Karpas-422 (cell line): ENCODE measurements around the gene KLHL35. TPM values are rescaled to one million over a fixed set of nuclear protein-coding genes. Genes with fewer than 3 reads are reported as not detected.

ENCODE experiments used
- DNase-seq: peaks from one replicate; pipeline ENCODE4 v3.0.0-alpha.2; 2015
- H2AFZ ChIP-seq: fragments of 200-600 bp; sonication (generic); 2 replicates; pipeline ENCODE4 v1.6.1; 2014; ENCODE audit warnings: antibody characterized with exemption, low read length, mixed read lengths
- H3K27ac ChIP-seq: fragments of 200-600 bp; sonication (generic); 2 replicates; pipeline ENCODE4 v1.5.1; 2014; ENCODE audit warnings: mild to moderate bottlenecking, low read length, moderate library complexity
- H3K27me3 ChIP-seq: fragments of 200-600 bp; sonication (generic); 2 replicates; pipeline ENCODE4 v1.6.1; 2014; ENCODE audit warnings: low read length, mixed read lengths
- H3K36me3 ChIP-seq: fragments of 200-600 bp; sonication (generic); 2 replicates; pipeline ENCODE4 v1.6.1; 2014; ENCODE audit warnings: low read length, mixed read lengths; ENCODE audit not compliant: insufficient read depth
- H3K4me1 ChIP-seq: fragments of 200-600 bp; sonication (generic); 2 replicates; pipeline ENCODE4 v1.6.1; 2014; ENCODE audit warnings: mild to moderate bottlenecking, low read length, mixed read lengths
- H3K4me2 ChIP-seq: fragments of 200-600 bp; sonication (generic); 2 replicates; pipeline ENCODE4 v1.6.1; 2014; ENCODE audit warnings: low read length, low read depth, mild to moderate bottlenecking; ENCODE audit not compliant: poor library complexity, severe bottlenecking
- H3K4me3 ChIP-seq: fragments of 200-600 bp; sonication (generic); 2 replicates; pipeline ENCODE4 v1.5.1; 2014; ENCODE audit warnings: mild to moderate bottlenecking, antibody characterized with exemption, low read length, mixed read lengths
- H3K79me2 ChIP-seq: fragments of 200-600 bp; sonication (generic); 2 replicates; pipeline ENCODE4 v1.6.1; 2014; ENCODE audit warnings: mild to moderate bottlenecking, low read length, mixed read lengths
- H3K9ac ChIP-seq: fragments of 200-600 bp; sonication (generic); 2 replicates; pipeline ENCODE4 v1.6.0; 2014; ENCODE audit warnings: low read length
- H3K9me2 ChIP-seq: fragments of 200-600 bp; sonication (generic), shearing (Covaris generic); replicated peaks from 2 replicates; pipeline ENCODE4 v1.6.0; 2014; ENCODE audit warnings: mild to moderate bottlenecking, low read length, moderate library complexity; ENCODE audit not compliant: insufficient read depth
- H3K9me3 ChIP-seq: fragments of 300-700, 200-600 bp; sonication (generic); 2 replicates; pipeline ENCODE4 v1.6.1; 2014; ENCODE audit warnings: low read length, mixed read lengths
- H4K20me1 ChIP-seq: fragments of 200-600 bp; sonication (generic); 2 replicates; pipeline ENCODE4 v1.6.1; 2014; ENCODE audit warnings: mild to moderate bottlenecking, antibody characterized with exemption, low read length, low read depth; ENCODE audit not compliant: insufficient read depth
- total RNA-seq: library from RNA; depleted of rRNA; stranded (reverse); fragments of >200 nt; shearing (Covaris generic); gene quantifications from 2 replicates; pipeline ENCODE4 v1.2.3, GENCODE V29; 2014; ENCODE audit warnings: low replicate concordance

The KLHL35 gene
- total RNA-seq, 1 experiment from 2014 or later, result 1.3 TPM

GRCh38 chr11:75450236-75450635 is 17.2 kb upstream of the KLHL35 start:
- H3K27ac ChIP-seq, result no peak overlapping the region
- DNase-seq, result no peak
- peaks cover 25% of the 10 kb centered on the region for H3K36me3 ChIP-seq
- H2AFZ ChIP-seq, result no peak overlapping the region
- no peaks in the 10 kb centered on the region for H3K79me2 ChIP-seq
- no peaks in the 10 kb centered on the region for H3K9me3 ChIP-seq
- no peak overlapping the region for H3K4me3 ChIP-seq
- H3K4me1 ChIP-seq, result no peaks in the 10 kb centered on the region
- no peak overlapping the region for H3K9ac ChIP-seq
- H3K9me2 ChIP-seq, result no peaks in the 10 kb centered on the region
- H3K27me3 ChIP-seq, result no peaks in the 10 kb centered on the region
- no peaks in the 10 kb centered on the region for H4K20me1 ChIP-seq
- no peak overlapping the region for H3K4me2 ChIP-seq

- H3K27me3 ChIP-seq, result no peaks in the 10 kb centered on the region
- H3K4me1 ChIP-seq, result no peaks in the 10 kb centered on the region
- H3K4me3 ChIP-seq, result no peak overlapping the region
- no peak overlapping the region for H3K9ac ChIP-seq
- H3K4me2 ChIP-seq, result no peak overlapping the region
- H3K9me2 ChIP-seq, result no peaks in the 10 kb centered on the region
- no peaks in the 10 kb centered on the region for H3K79me2 ChIP-seq
- H3K9me3 ChIP-seq, result no peaks in the 10 kb centered on the region
- H2AFZ ChIP-seq, result no peak overlapping the region
- H3K27ac ChIP-seq, result no peak overlapping the region
- peaks cover 27% of the 10 kb centered on the region for H3K36me3 ChIP-seq
- H4K20me1 ChIP-seq, result no peaks in the 10 kb centered on the region; the same call in 1 of the 2 replicates
- DNase-seq, result no peak
These were observed 16.8 kb upstream of the KLHL35 start for GRCh38 chr11:75449776-75450175.

- H3K9me2 ChIP-seq, result no peaks in the 10 kb centered on the region
- no peaks in the 10 kb centered on the region for H3K4me1 ChIP-seq
- no peak for DNase-seq
- H3K27ac ChIP-seq, result no peak overlapping the region
- H3K9ac ChIP-seq, result no peak overlapping the region
- peaks cover 31% of the 10 kb centered on the region for H3K36me3 ChIP-seq
- H3K4me2 ChIP-seq, result no peak overlapping the region
- H3K27me3 ChIP-seq, result no peaks in the 10 kb centered on the region
- H3K79me2 ChIP-seq, result no peaks in the 10 kb centered on the region
- H3K9me3 ChIP-seq, result no peaks in the 10 kb centered on the region
- H4K20me1 ChIP-seq, result no peaks in the 10 kb centered on the region; the same call in 1 of the 2 replicates
- H2AFZ ChIP-seq, result no peak overlapping the region
- H3K4me3 ChIP-seq, result no peak overlapping the region
These were observed 16.3 kb upstream of the KLHL35 start for GRCh38 chr11:75449271-75449670.

GRCh38 chr11:75447415-75447814 is 14.4 kb upstream of the KLHL35 start:
- no peak overlapping the region for H3K9ac ChIP-seq
- no peaks in the 10 kb centered on the region for H3K79me2 ChIP-seq
- no peak overlapping the region for H2AFZ ChIP-seq
- DNase-seq, result no peak
- H3K9me3 ChIP-seq, result no peaks in the 10 kb centered on the region
- H3K4me1 ChIP-seq, result no peaks in the 10 kb centered on the region
- H3K27ac ChIP-seq, result no peak overlapping the region
- no peaks in the 10 kb centered on the region for H3K9me2 ChIP-seq
- no peak overlapping the region for H3K4me3 ChIP-seq
- H4K20me1 ChIP-seq, result no peaks in the 10 kb centered on the region; the same call in 1 of the 2 replicates
- peaks cover 33% of the 10 kb centered on the region for H3K36me3 ChIP-seq
- H3K4me2 ChIP-seq, result no peak overlapping the region
- H3K27me3 ChIP-seq, result no peaks in the 10 kb centered on the region

- Histone ChIP-seq H2AFZ (no peak overlapping the region), H3K9ac (no peak overlapping the region)
These were observed 12.4 kb upstream of the KLHL35 start for GRCh38 chr11:75445315-75445953.

GRCh38 chr11:75443043-75443442 is 10.0 kb upstream of the KLHL35 start:
- H3K36me3 ChIP-seq, result peaks cover 24% of the 10 kb centered on the region
- H3K9me2 ChIP-seq, result no peaks in the 10 kb centered on the region
- H3K27me3 ChIP-seq, result no peaks in the 10 kb centered on the region
- H2AFZ ChIP-seq, result no peak overlapping the region
- H3K4me2 ChIP-seq, result no peak overlapping the region
- H3K79me2 ChIP-seq, result no peaks in the 10 kb centered on the region
- no peaks in the 10 kb centered on the region for H3K9me3 ChIP-seq
- H3K27ac ChIP-seq, result no peak overlapping the region
- DNase-seq, result no peak
- H3K9ac ChIP-seq, result no peak overlapping the region
- H3K4me3 ChIP-seq, result no peak overlapping the region
- no peaks in the 10 kb centered on the region for H3K4me1 ChIP-seq
- no peaks in the 10 kb centered on the region; the same call in 1 of the 2 replicates for H4K20me1 ChIP-seq

More at GRCh38 chr11:75445315-75445953, 12.4 kb upstream of the KLHL35 start:
- Histone ChIP-seq H3K27me3 (no peaks in the 10 kb centered on the region), H3K4me2 (no peak overlapping the region), H3K36me3 (peaks cover 24% of the 10 kb centered on the region), H3K9me2 (no peaks in the 10 kb centered on the region), H3K4me3 (no peak overlapping the region), H3K9me3 (no peaks in the 10 kb centered on the region), H3K4me1 (no peaks in the 10 kb centered on the region), H3K79me2 (no peaks in the 10 kb centered on the region), H3K27ac (no peak overlapping the region), H4K20me1 (no peaks in the 10 kb centered on the region; the same call in 1 of the 2 replicates)
- peak; percentile 91 for DNase-seq

GRCh38 chr11:75442161-75442885 is 9.3 kb upstream of the KLHL35 start:
- Histone ChIP-seq H4K20me1 (no peaks in the 10 kb centered on the region; the same call in 1 of the 2 replicates), H2AFZ (no peak overlapping the region), H3K9me3 (no peaks in the 10 kb centered on the region), H3K4me2 (no peak overlapping the region), H3K79me2 (no peaks in the 10 kb centered on the region), H3K27ac (no peak overlapping the region), H3K9me2 (no peaks in the 10 kb centered on the region), H3K27me3 (no peaks in the 10 kb centered on the region), H3K9ac (no peak overlapping the region), H3K36me3 (peaks cover 24% of the 10 kb centered on the region), H3K4me3 (no peak overlapping the region), H3K4me1 (no peaks in the 10 kb centered on the region)
- DNase-seq, result no peak

- Histone ChIP-seq H3K27ac (no peak overlapping the region), H3K27me3 (no peaks in the 10 kb centered on the region), H3K4me3 (no peak overlapping the region), H3K9ac (no peak overlapping the region), H3K79me2 (no peaks in the 10 kb centered on the region), H3K36me3 (peaks cover 26% of the 10 kb centered on the region), H2AFZ (no peak overlapping the region), H3K4me1 (no peaks in the 10 kb centered on the region), H3K9me3 (no peaks in the 10 kb centered on the region), H3K4me2 (no peak overlapping the region), H3K9me2 (no peaks in the 10 kb centered on the region), H4K20me1 (no peaks in the 10 kb centered on the region; the same call in 1 of the 2 replicates)
- DNase-seq, result no peak
These were observed 8.8 kb upstream of the KLHL35 start for GRCh38 chr11:75441804-75442132.
